ENCODE data around the gene CYP4Z1.
"Not testable (repeated sequence)": the region's sequence is repeated elsewhere in the genome, so short reads cannot be mapped to it uniquely, and the experiment has no call there.

The CYP4Z1 gene

GRCh38 chr1:47067097-47067594 is at the start of gene CYP4Z1:
Gene CYP4Z1, plus strand, starts transcription at chr1:47067231. Its CDS starts 260 bp downstream, at chr1:47067491.
- no peak for DNase-seq

- no peak for DNase-seq
Observed at GRCh38 chr1:47021070-47021469, 46.0 kb upstream of the CYP4Z1 start.

- DNase-seq = peak; percentile 26 to 69 (median 60)
Observed at GRCh38 chr1:47023268-47024140, 43.5 kb upstream of the CYP4Z1 start, which contains the start of gene CYP4X1. Gene CYP4X1, plus strand, starts transcription at chr1:47023669. Its CDS starts 149 bp downstream, at chr1:47023818.

- peak in 2 of 3 experiments; percentile 15 to 39 for DNase-seq
Observed at GRCh38 chr1:47024141-47024801, 42.8 kb upstream of the CYP4Z1 start.

GRCh38 chr1:47030170-47030805 is 36.7 kb upstream of the CYP4Z1 start:
- no peak for DNase-seq

- no peak for DNase-seq
Observed at GRCh38 chr1:47031059-47031458, 36.0 kb upstream of the CYP4Z1 start.

- no peak for DNase-seq
Observed at GRCh38 chr1:47031585-47031984, 35.4 kb upstream of the CYP4Z1 start.

GRCh38 chr1:47036764-47037163 is 30.3 kb upstream of the CYP4Z1 start:
- no peak for DNase-seq

GRCh38 chr1:47059376-47059775 is 7.7 kb upstream of the CYP4Z1 start:
- no peak for DNase-seq

- DNase-seq = not testable (repeated sequence)
Observed at GRCh38 chr1:47069080-47069479, 2.0 kb downstream of the CYP4Z1 start.

GRCh38 chr1:47069509-47069908 is 2.5 kb downstream of the CYP4Z1 start:
- DNase-seq = not testable (repeated sequence)

- peak in 2 of 3 experiments; percentile 14 to 61 for DNase-seq
Observed at GRCh38 chr1:47089356-47089755, 22.3 kb downstream of the CYP4Z1 start.

- not testable (repeated sequence) for DNase-seq
Observed at GRCh38 chr1:47091476-47091875, 24.4 kb downstream of the CYP4Z1 start.

GRCh38 chr1:47104816-47105215 is 37.8 kb downstream of the CYP4Z1 start:
- DNase-seq = no peak

GRCh38 chr1:47106792-47107191 is 39.8 kb downstream of the CYP4Z1 start:
- DNase-seq = no peak

GRCh38 chr1:47107851-47108574 is 41.0 kb downstream of the CYP4Z1 start:
- not testable (repeated sequence) for DNase-seq

GRCh38 chr1:47109482-47109881 is 42.5 kb downstream of the CYP4Z1 start:
- not testable (repeated sequence) for DNase-seq

GRCh38 chr1:47113178-47113577 is 46.1 kb downstream of the CYP4Z1 start:
- DNase-seq = no peak

- not testable (repeated sequence) for DNase-seq
Observed at GRCh38 chr1:47121039-47121438, 54.0 kb downstream of the CYP4Z1 start.

GRCh38 chr1:47124834-47125233 is 57.8 kb downstream of the CYP4Z1 start:
- not testable (repeated sequence) for DNase-seq

- DNase-seq = not testable (repeated sequence)
Observed at GRCh38 chr1:47126997-47127396, 60.0 kb downstream of the CYP4Z1 start.

- DNase-seq = no peak
Observed at GRCh38 chr1:47128221-47128620, 61.2 kb downstream of the CYP4Z1 start.
